ES-I3 (cell line): ENCODE data around the gene ZNF516.

ENCODE experiments used
- H3K36me3 ChIP-seq: 2 replicates; pipeline ENCODE4 v1.6.1; 2013; ENCODE audit warnings: mild to moderate bottlenecking, low read length, control low read depth, moderate library complexity; ENCODE audit not compliant: insufficient read depth
- H3K4me1 ChIP-seq: 2 replicates; pipeline ENCODE4 v1.6.1; 2013; ENCODE audit warnings: mild to moderate bottlenecking, control low read depth, low read length; ENCODE audit not compliant: insufficient read depth
- H3K9ac ChIP-seq: 2 replicates; pipeline ENCODE4 v1.6.1; 2013; ENCODE audit warnings: low read depth, mild to moderate bottlenecking, low read length, moderate library complexity
- H3K9me3 ChIP-seq: 2 replicates; pipeline ENCODE4 v1.6.1; 2013; ENCODE audit warnings: mild to moderate bottlenecking, low read length, moderate library complexity; ENCODE audit not compliant: control insufficient read depth, insufficient read depth

The ZNF516 gene

DNA sequence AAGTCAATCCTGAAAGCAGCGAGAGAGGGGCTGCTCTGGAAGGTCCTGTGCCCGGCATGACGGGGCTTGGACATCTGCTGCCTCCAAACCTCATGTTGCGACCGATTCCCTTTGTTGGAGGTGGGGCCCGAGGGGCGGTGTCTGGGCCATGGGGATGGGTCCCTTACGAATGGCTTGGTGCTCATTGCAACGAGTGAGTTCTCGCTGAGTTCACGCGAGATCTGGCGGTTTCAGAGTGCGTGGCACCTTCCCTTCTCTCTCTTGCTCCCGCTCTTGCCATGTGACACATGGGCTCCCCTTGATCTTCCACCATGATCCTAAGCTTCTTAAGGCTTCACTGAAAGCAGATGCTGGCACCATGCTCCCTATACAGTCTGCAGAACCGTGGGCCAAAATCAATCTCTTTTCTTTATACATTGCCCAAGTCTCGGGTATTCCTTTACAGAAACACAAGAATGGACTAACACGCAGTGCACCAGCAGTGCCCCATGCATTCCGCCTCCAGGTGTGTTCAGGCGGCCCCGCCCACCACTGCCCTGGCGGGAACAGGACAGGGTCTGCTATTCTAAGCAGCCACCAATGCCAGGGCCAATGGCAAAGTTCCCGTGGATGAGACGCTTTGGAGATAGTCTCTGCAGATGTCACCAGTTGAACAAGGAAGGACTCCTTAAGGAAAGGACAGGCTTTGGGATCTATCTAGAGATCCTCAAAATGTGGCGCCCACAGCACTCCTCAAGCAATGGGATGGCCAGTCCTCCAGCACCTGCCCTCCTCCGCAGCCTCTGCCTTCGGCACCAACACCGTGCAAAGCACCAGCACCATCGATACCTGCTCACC lies 63.4 kb downstream of the ZNF516 start:
- H3K9ac ChIP-seq = no peak overlapping the region
- H3K4me1 ChIP-seq = peaks cover 6% of the 10 kb centered on the region; the same call in 1 of the 2 replicates
- no peaks in the 10 kb centered on the region for H3K9me3 ChIP-seq
- no peaks in the 10 kb centered on the region for H3K36me3 ChIP-seq

DNA sequence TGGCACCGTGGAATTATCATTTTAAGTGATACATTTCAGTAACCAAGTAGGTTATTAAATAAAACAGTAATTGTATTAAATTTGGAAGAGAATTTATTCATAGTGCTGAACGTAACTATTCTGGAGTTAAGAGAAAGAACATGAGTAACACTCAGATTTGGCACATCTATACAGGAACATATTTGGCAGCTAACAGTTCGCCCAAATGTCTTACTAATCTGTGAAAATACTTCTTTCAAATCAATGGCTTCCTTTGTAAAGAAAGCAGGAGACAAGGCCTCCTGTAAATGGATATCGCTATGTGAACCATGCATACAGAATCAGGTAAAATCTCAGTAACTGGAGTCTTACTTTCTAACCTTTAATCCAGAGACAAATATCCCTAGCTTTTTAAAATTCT lies 64.4 kb downstream of the ZNF516 start:
- Histone ChIP-seq H3K4me1 (peaks cover 14% of the 10 kb centered on the region), H3K9me3 (no peaks in the 10 kb centered on the region), H3K9ac (no peak overlapping the region), H3K36me3 (no peaks in the 10 kb centered on the region)

DNA sequence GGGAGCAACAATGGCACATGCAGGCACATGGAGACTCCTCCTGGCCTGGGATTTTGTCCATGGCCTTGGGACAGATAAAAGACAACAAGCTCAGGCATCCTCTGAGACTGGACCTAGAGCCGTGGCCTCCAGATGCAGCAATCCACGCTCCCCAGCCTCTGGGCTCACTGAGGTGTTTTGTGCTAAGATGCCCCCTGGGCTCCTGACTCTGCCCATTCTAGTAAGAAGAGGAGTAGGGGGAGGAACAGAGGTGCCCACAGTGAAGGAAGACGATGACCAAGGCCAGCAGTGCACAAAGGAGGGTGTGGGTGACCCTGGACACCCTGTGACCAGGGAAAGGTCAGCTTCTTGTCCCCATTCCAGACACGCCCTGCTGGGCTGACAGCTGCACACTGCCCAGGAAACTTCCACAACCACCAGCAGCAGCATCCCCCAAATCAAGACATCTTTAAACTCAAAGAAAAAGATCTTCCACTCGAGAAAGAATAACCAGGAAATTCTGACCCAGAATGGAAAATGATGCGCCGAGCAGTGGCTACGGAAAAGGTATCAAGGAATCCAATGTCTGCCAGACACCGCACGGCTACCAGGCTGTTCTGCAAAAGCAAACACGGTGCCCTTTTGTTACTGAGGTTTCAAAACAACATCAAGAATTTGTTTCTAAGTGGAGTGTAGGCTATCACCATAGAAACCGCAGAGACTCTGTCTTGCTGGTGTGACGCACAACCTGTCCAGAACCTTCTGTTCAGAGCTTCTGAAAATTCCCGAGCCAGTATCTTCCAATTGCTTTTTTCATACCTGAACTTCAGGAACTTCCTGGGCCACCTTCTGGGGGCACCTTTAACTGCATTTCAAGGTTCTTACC lies 65.5 kb downstream of the ZNF516 start:
- H3K4me1 ChIP-seq = peaks cover 18% of the 10 kb centered on the region
- H3K9ac ChIP-seq = no peak overlapping the region
- H3K9me3 ChIP-seq = no peaks in the 10 kb centered on the region
- no peaks in the 10 kb centered on the region for H3K36me3 ChIP-seq

DNA sequence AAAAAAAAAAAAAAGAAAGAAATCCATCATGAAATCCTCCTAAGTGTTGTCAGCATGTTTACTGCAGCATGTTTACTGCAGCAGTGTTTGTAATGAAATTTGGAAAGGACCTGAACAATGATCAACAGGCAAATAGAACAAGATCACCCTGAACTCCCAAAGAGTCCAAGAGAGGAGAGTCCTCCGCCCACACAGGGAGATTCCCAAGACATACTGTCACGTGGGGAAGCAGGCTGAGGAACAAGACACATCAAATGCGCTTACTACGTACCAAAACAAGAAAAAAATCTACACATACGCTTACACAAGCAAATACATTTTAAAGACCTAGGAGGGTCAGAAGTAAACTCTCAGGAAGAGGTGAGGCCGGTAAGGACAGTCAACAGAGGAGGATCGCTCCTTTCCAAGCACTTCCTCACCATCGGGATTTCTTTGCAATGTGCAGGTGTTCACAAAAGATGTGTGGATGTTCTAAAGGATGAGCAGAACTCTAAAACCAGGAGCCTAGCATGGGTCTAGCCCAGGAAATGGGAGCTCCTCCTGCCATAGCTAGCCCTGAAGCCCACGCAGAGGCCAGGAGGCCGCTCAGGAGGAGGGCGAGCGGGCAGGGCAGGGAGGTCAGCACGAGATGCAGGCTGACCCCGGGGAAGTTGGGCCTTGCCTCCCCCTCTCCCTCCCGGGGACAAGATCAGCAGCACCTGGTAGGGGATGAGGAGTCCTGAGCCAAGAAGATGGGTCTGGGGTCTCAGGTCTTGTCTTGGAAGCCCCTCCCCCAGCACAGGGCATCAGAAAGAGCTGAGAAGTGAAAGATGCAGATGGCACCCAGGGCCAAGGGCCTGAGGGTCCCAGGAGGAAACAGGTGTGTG lies 66.4 kb downstream of the ZNF516 start:
- no peak overlapping the region for H3K9ac ChIP-seq
- peaks cover 18% of the 10 kb centered on the region for H3K4me1 ChIP-seq
- no peaks in the 10 kb centered on the region for H3K9me3 ChIP-seq
- H3K36me3 ChIP-seq = no peaks in the 10 kb centered on the region

DNA sequence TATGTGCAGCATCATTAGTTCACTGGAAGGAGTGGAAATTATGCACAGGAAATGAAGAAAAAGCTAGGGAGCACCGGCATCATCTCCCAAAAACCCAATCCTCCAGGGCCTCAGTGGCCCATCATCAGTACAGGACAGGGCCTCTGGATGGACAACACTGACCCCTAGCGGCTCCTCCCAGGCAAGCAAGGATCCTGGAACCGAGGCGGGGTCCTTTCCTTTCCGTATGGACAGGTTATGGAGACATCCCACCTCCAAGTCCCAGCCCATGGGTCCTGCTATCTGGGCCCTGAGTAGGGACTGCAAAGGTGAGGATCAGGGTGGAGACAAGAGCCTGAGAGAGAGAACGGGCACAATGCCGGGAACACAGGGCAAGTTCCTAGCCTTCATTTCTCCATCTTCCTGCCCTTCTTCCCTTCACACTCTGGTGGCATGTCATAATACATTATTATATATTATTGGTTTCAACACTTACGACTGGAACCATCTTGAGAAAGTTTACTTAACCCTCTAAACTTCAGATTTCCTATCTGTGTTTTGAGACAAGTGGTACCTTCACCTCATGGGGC lies 68.2 kb downstream of the ZNF516 start:
- Histone ChIP-seq H3K36me3 (no peaks in the 10 kb centered on the region), H3K4me1 (peaks cover 18% of the 10 kb centered on the region), H3K9ac (no peak overlapping the region), H3K9me3 (no peaks in the 10 kb centered on the region)

DNA sequence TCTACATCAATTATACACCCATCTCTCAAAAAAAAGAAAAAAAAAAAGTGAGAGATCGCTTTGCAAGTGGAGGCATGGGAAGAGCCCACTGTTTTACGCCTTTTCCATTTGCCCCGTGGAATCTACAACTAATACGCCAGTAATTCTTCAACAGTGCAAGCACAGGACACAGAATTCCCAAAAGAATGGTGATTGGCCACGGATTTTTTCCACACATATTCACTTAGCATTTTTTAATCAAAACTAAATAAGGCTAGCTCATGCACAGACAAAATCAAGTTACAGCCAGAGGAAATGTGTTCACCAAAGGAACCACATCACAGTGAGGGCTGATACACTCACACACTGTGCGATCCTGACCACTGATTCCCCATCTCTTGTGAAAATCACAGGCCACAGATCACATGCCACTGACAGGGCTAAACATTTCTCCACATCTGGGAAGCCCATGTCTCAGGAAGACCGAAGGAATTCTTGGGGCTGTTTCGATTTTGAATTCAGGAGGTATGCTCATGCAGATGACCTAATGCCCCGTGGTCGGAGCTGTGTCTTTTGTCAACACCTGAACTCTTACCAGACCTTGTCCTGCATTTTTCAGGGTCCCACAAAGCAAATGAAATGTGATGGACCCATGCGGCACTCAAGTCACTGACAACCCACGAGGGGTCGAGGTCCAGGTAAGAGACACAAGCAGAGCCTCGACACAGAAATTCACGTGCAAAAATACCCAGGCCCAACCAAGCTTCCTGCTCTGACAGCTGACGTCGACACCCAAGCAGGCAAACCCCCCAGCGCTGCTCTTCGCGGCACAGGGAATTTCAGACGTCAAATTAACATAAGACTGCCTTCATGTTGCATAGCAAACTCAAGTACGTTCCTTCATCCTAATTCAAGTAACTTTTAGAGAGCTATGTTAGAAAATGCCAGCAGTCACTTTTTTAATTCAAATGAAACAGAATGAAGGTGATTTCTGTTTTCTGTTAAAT lies 69.6 kb downstream of the ZNF516 start:
- H3K36me3 ChIP-seq = no peaks in the 10 kb centered on the region
- peaks cover 12% of the 10 kb centered on the region for H3K4me1 ChIP-seq
- no peak overlapping the region for H3K9ac ChIP-seq
- no peaks in the 10 kb centered on the region for H3K9me3 ChIP-seq

DNA sequence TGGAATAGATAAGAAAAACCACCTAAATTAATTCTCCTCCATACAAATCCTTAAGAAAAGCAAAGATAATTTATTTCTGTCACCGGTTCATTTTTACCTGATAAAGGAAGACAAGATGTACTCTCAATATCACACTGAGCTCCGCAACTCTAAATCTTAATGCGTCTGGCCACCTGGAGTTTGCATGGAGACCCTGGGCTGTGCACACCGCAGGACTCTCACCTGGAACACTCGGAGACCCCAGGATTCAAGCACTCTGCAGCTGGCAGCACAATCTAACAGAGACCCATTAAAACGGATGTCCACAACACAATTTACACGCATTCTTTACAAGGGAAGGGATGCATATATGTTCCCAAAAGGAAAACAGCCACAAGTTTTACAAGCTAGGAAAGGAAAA lies 72.2 kb downstream of the ZNF516 start:
- Histone ChIP-seq H3K4me1 (peaks cover 12% of the 10 kb centered on the region), H3K9me3 (no peaks in the 10 kb centered on the region), H3K36me3 (no peaks in the 10 kb centered on the region; the same call in 1 of the 2 replicates), H3K9ac (no peak overlapping the region)

DNA sequence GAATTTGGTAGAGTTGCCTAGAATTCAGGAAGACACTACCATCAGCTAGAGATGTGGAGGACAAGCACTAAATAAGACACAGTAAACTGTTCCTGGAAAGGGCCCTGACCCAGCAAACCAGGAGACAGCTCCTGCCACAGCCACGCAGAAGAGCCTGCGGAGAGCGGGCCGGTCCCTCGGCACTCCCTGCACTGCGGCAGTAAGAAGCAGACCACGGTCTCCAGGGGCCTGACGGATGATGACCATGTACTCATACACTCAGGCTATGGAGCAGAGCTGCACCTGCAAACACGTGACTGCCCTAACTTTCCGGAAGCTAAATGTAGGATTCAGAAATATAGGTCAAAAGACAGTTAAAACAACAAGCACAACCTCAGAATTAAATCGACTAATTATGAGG lies 72.9 kb downstream of the ZNF516 start:
- H3K4me1 ChIP-seq = peaks cover 12% of the 10 kb centered on the region
- no peaks in the 10 kb centered on the region; the same call in 1 of the 2 replicates for H3K36me3 ChIP-seq
- H3K9me3 ChIP-seq = no peaks in the 10 kb centered on the region
- H3K9ac ChIP-seq = no peak overlapping the region

DNA sequence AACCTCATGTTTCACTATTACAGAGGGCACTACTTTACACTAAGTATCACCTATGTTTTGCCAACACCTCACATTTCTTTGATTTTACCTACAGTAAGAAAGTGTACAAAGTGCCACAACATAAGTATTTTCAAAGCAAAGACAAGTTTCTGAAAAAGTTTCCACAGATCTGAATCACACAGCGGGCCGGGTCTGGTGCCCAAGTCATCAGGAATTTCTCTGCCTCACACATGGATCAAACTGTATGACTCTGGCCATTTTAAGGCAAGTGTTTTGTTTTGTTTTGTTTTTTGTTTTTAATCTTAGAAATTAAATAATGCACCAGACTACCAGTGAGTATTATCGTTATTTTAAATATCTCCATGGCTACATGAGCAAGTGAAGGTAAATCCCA lies 73.4 kb downstream of the ZNF516 start:
- no peaks in the 10 kb centered on the region for H3K9me3 ChIP-seq
- no peaks in the 10 kb centered on the region; the same call in 1 of the 2 replicates for H3K36me3 ChIP-seq
- no peak overlapping the region for H3K9ac ChIP-seq
- H3K4me1 ChIP-seq = peaks cover 12% of the 10 kb centered on the region

DNA sequence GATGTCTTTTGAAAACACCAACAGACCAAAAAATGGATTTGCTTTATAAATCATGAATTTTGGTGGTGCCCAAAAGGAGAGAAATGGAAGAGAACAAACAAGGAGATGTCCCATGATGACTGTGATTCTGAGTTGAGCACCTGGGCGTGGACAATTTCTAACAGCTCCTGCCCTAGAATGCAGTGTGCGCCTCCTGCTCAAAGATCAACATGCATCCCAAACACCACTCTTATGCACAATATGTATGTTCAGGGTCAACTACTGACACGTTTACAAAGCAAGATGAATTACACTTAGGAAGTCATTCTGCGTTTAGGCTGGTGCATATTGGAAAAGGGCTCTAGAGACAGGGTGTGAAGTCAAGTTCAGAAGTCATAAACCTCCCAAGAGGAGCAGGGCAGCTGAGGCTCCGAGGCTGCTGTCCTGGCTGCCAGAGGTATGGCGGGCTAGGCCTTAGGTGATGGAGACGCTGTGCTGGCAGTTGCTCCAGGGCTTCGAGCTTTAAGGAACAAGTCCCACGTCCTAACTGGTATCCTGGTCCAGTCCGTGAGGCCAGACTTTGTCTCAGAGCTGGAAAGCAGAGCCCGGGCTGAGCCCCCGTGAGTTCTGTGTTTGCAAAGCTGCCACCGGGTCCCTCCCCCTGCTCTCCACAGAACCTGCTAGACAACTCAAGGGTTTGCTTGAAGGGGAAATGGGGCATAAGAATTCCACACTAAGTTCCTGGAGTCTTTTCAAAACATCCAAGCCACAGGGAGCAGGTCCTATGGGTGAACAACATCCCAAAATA lies 74.0 kb downstream of the ZNF516 start:
- Histone ChIP-seq H3K4me1 (peaks cover 8% of the 10 kb centered on the region), H3K9me3 (no peaks in the 10 kb centered on the region), H3K9ac (no peak overlapping the region), H3K36me3 (no peaks in the 10 kb centered on the region; the same call in 1 of the 2 replicates)

DNA sequence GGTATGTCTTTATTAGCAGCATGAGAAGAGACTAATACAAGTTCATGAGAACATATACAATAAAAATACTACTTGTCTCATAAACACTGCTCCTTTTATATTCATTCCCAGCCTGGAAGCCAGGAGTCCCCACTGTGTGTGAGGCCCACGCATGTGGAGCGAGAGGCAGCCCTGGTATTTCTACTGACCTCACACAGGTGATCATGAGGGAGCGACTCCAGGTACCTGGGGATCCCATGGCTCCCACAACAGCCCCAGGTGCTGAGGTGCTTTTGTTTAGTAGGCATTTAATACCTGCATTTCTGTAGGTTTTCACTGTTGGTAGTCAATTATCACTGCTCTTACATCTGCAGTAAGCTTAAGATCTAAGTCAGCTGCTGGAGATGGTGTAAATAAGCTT lies 75.2 kb downstream of the ZNF516 start:
- H3K36me3 ChIP-seq = no peaks in the 10 kb centered on the region; the same call in 1 of the 2 replicates
- H3K9me3 ChIP-seq = no peaks in the 10 kb centered on the region
- no peak overlapping the region for H3K9ac ChIP-seq
- no peaks in the 10 kb centered on the region for H3K4me1 ChIP-seq

DNA sequence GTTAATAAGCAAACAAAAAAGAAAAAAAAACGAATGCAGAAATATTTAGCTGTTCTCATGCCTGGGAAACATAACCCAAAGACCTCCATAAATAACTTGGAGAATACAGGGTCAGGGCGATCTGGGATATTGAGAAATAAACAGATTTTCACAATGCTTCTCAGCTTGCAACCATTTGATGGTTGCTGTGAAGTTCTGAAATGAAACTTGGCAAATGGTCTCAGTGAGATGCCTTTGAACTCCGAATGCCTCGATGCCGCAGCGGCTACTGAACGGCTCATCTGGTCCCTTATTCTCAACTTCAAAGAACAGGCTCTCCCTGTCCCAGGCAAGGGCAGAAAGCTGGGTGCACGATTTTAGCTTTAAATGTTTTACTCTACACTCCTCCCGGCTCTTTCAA lies 78.1 kb downstream of the ZNF516 start:
- Histone ChIP-seq H3K9me3 (no peaks in the 10 kb centered on the region), H3K36me3 (no peaks in the 10 kb centered on the region; the same call in 1 of the 2 replicates), H3K9ac (no peak overlapping the region), H3K4me1 (peaks cover 7% of the 10 kb centered on the region; the same call in 1 of the 2 replicates)
